ENCODE measurements around the gene PRRG4.

PRRG4 gene

GRCh38 chr11:32838505-32839274 is 9.0 kb downstream of the PRRG4 start:
- no peak for DNase-seq (ENCODE audit: low read depth, low spot score)
- H3K4me3 ChIP-seq (ENCODE audit: low read depth, low read length) = no peak overlapping the region
- in situ Hi-C loops (cut with HindIII; ENCODE audit: low sequenced_read_pairs) = no loop called here
- TF ChIP-seq CTCF (IDR thresholded peaks at IDR 0.05; ENCODE audit: low read depth, low read length) = no peak

DNA sequence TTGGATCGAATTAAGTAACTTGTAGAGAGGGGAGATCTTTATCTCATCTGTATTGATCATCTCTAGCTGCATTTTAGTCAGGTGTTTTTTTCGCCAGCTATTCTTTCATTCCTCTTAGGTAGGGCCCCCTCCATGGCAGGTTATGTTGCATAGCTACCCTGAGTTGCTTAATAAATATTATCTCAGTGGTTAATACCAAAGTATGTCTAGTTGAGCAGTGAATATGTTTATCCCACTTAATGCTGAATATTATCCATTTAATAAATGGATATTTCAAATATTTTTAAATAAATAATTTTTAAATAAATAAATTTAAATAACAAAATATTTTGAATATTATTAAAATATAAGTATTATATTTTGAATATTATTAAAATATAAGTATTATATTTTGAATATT is 9.6 kb downstream of the PRRG4 start:
- no peak overlapping the region for H3K4me3 ChIP-seq (ENCODE audit: low read depth, low read length)
- in situ Hi-C loops (cut with HindIII; ENCODE audit: low sequenced_read_pairs) = no loop called here
- DNase-seq (ENCODE audit: low read depth, low spot score) = no peak
- TF ChIP-seq CTCF (IDR thresholded peaks at IDR 0.05; ENCODE audit: low read depth, low read length) = no peak

GRCh38 chr11:32840587-32840986 is 10.9 kb downstream of the PRRG4 start:
- no peak for TF ChIP-seq CTCF (IDR thresholded peaks at IDR 0.05; ENCODE audit: low read depth, low read length)
- no peak for DNase-seq (ENCODE audit: low read depth, low spot score)
- in situ Hi-C loops (cut with HindIII; ENCODE audit: low sequenced_read_pairs) = no loop called here
- H3K4me3 ChIP-seq (ENCODE audit: low read depth, low read length) = no peak overlapping the region

GRCh38 chr11:32843544-32843943 is 13.8 kb downstream of the PRRG4 start:
- no peak for DNase-seq (ENCODE audit: low read depth, low spot score)
- TF ChIP-seq CTCF (IDR thresholded peaks at IDR 0.05; ENCODE audit: low read depth, low read length) = no peak
- H3K4me3 ChIP-seq (ENCODE audit: low read depth, low read length) = no peak overlapping the region
- in situ Hi-C loops (cut with HindIII; ENCODE audit: low sequenced_read_pairs) = no loop called here

GRCh38 chr11:32847511-32847910 is 17.8 kb downstream of the PRRG4 start:
- no peak for TF ChIP-seq CTCF (IDR thresholded peaks at IDR 0.05; ENCODE audit: low read depth, low read length)
- no peak for DNase-seq (ENCODE audit: low read depth, low spot score)
- in situ Hi-C loops (cut with HindIII; ENCODE audit: low sequenced_read_pairs) = no loop called here
- H3K4me3 ChIP-seq (ENCODE audit: low read depth, low read length) = no peak overlapping the region

- no peak for DNase-seq (ENCODE audit: low read depth, low spot score)
- no peak overlapping the region for H3K4me3 ChIP-seq (ENCODE audit: low read depth, low read length)
- no peak for TF ChIP-seq CTCF (IDR thresholded peaks at IDR 0.05; ENCODE audit: low read depth, low read length)
- in situ Hi-C loops (cut with HindIII; ENCODE audit: low sequenced_read_pairs) = no loop called here
Measured at GRCh38 chr11:32849761-32850160, 20.0 kb downstream of the PRRG4 start.
